Caco-2 (cell line): ENCODE measurements around the gene FAM193A. TPM values are rescaled to one million over a fixed set of nuclear protein-coding genes. Genes with fewer than 3 reads are reported as not detected.

ENCODE experiments used
- Bru-seq: library from RNA; stranded (reverse); fragments of 400-500 nt; gene quantifications from one replicate; lab custom pipeline; 2021; lab: Mats Ljungman, UMichigan
- BruChase-seq, 2 experiments: library from RNA; stranded (reverse); fragments of 400-500 nt; gene quantifications; one replicate each; lab custom pipeline; 2021; lab: Mats Ljungman, UMichigan
- BruUV-seq: library from RNA; stranded (reverse); fragments of 400-500 nt; replicated peaks from 2 replicates; lab custom pipeline; 2021; lab: Mats Ljungman, UMichigan
- CTCF ChIA-PET: fragments of 300-600 bp; sonication (Branson Sonifier 250); formaldehyde crosslinking; loops from one replicate; lab custom pipeline; 2022; ENCODE audit warnings: antibody characterized with exemption; lab: Charles Lee
- POLR2A ChIA-PET: fragments of 300-600 bp; sonication (Branson Sonifier 250); formaldehyde crosslinking; loops from one replicate; lab custom pipeline; 2022; ENCODE audit warnings: antibody characterized with exemption; lab: Charles Lee
- DNase-seq, 2 experiments: peaks; one replicate each; pipeline versions ENCODE4 v3.0.0 to v3.0.0-alpha.2; 2020 to 2022
- H3K27me3 ChIP-seq: replicated peaks from 2 replicates; pipeline ENCODE4 v1.6.0; 2011; ENCODE audit warnings: low read length; ENCODE audit not compliant: control insufficient read depth, insufficient read depth
- H3K36me3 ChIP-seq: 2 replicates; pipeline ENCODE4 v1.5.1; 2011; ENCODE audit warnings: low read length; ENCODE audit not compliant: control insufficient read depth, insufficient read depth
- H3K4me1 ChIP-seq: fragments of 250-450 bp; sonication (Bioruptor Pico); 2 replicates; pipeline ENCODE4 v1.5.1; 2020; ENCODE audit warnings: mild to moderate bottlenecking
- H3K4me3 ChIP-seq: 2 replicates; pipeline ENCODE4 v1.5.1; 2011; ENCODE audit warnings: low read depth, mild to moderate bottlenecking, control low read depth, low read length
- H3K9me3 ChIP-seq: fragments of 250-450 bp; sonication (Bioruptor Pico); 2 replicates; pipeline ENCODE4 v1.5.1; 2020; ENCODE audit warnings: mild to moderate bottlenecking, moderate library complexity
- H3K27ac Mint-ChIP-seq: one replicate; pipeline ENCODE4 v1.8.0; 2022; ENCODE audit warnings: mixed read lengths; ENCODE audit not compliant: unreplicated experiment
- H3K27me3 Mint-ChIP-seq: one replicate; pipeline ENCODE4 v1.8.0; 2022; ENCODE audit warnings: mixed read lengths; ENCODE audit not compliant: insufficient read depth, unreplicated experiment
- H3K36me3 Mint-ChIP-seq: one replicate; pipeline ENCODE4 v1.8.0; 2022; ENCODE audit warnings: mild to moderate bottlenecking, mixed read lengths; ENCODE audit not compliant: insufficient read depth, unreplicated experiment
- H3K4me1 Mint-ChIP-seq: one replicate; pipeline ENCODE4 v1.8.0; 2022; ENCODE audit warnings: low read depth, mixed read lengths; ENCODE audit not compliant: unreplicated experiment
- H3K4me3 Mint-ChIP-seq: one replicate; pipeline ENCODE4 v1.8.0; 2022; ENCODE audit warnings: mild to moderate bottlenecking, moderate library complexity, mixed read lengths; ENCODE audit not compliant: unreplicated experiment
- H3K9me3 Mint-ChIP-seq: one replicate; pipeline ENCODE4 v1.8.0; 2022; ENCODE audit warnings: mixed read lengths; ENCODE audit not compliant: unreplicated experiment
- intact Hi-C: fragments of 100-400 bp; cut with micrococcal nuclease; formaldehyde crosslinking; loops from one replicate; pipeline ENCODE4 v1.10.0; 2022; ENCODE audit not compliant: unreplicated experiment
- long read RNA-seq: library from polyadenylated mRNA; stranded (forward); transcript quantifications from one replicate; pipeline ENCODE4 v2.0.0, GENCODE V29; 2022
- total RNA-seq: library from RNA; stranded (reverse); gene quantifications from 2 replicates; pipeline ENCODE4 v1.2.3, GENCODE V29; 2022
- TF ChIP-seq, protein P1 (sequence below), 2 experiments: fragments of 200-600 bp in 1 of 2; IDR thresholded peaks; 1 replicate in 1 of 2; 2 replicates in 1 of 2; pipeline versions ENCODE4 v1.5.1 to v1.8.0; 2011 to 2022; ENCODE audit warnings: antibody characterized with exemption in 1 of 2, control low read depth in 1 of 2, inconsistent platforms in 1 of 2, low read depth in 1 of 2, low read length in 1 of 2, mild to moderate bottlenecking in 1 of 2, moderate library complexity in 1 of 2; ENCODE audit not compliant: insufficient read depth in 1 of 2, severe bottlenecking in 1 of 2, unreplicated experiment in 1 of 2

Gene FAM193A, protein sequence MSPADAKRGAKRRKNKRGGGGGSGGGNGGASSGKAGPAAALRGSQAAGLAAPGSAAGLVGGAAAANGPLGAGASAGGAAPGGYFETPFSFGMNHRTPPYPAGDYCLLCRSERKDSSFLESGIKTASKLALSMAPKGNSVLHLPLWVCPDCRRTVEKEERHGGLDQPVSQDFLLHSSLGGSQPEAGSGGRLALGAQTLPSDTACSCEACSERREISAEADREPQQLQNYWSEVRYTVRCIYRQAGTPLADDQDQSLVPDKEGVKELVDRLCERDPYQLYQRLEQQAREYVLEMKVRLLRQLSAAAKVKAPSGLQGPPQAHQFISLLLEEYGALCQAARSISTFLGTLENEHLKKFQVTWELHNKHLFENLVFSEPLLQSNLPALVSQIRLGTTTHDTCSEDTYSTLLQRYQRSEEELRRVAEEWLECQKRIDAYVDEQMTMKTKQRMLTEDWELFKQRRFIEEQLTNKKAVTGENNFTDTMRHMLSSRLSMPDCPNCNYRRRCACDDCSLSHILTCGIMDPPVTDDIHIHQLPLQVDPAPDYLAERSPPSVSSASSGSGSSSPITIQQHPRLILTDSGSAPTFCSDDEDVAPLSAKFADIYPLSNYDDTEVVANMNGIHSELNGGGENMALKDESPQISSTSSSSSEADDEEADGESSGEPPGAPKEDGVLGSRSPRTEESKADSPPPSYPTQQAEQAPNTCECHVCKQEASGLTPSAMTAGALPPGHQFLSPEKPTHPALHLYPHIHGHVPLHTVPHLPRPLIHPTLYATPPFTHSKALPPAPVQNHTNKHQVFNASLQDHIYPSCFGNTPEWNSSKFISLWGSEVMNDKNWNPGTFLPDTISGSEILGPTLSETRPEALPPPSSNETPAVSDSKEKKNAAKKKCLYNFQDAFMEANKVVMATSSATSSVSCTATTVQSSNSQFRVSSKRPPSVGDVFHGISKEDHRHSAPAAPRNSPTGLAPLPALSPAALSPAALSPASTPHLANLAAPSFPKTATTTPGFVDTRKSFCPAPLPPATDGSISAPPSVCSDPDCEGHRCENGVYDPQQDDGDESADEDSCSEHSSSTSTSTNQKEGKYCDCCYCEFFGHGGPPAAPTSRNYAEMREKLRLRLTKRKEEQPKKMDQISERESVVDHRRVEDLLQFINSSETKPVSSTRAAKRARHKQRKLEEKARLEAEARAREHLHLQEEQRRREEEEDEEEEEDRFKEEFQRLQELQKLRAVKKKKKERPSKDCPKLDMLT (N-terminal part only)
- total RNA-seq (28.7 and 31.2 TPM in 2 replicates), Bru-seq, nascent RNA (percentile 77 among the genes with signal in this experiment), BruChase-seq, experiment 1, labeled RNA remaining after a 2-hour chase (percentile 73 among the genes with signal in this experiment), BruChase-seq, experiment 2, labeled RNA remaining after a 6-hour chase (percentile 76 among the genes with signal in this experiment)
- long read RNA-seq, full-length matches to known transcripts = 2 of 16 reads
- long read RNA-seq, partial matches to known transcripts = 6 of 16 reads
- long read RNA-seq, other reads (novel, unspliced or antisense) = 8 of 16 reads

DNA sequence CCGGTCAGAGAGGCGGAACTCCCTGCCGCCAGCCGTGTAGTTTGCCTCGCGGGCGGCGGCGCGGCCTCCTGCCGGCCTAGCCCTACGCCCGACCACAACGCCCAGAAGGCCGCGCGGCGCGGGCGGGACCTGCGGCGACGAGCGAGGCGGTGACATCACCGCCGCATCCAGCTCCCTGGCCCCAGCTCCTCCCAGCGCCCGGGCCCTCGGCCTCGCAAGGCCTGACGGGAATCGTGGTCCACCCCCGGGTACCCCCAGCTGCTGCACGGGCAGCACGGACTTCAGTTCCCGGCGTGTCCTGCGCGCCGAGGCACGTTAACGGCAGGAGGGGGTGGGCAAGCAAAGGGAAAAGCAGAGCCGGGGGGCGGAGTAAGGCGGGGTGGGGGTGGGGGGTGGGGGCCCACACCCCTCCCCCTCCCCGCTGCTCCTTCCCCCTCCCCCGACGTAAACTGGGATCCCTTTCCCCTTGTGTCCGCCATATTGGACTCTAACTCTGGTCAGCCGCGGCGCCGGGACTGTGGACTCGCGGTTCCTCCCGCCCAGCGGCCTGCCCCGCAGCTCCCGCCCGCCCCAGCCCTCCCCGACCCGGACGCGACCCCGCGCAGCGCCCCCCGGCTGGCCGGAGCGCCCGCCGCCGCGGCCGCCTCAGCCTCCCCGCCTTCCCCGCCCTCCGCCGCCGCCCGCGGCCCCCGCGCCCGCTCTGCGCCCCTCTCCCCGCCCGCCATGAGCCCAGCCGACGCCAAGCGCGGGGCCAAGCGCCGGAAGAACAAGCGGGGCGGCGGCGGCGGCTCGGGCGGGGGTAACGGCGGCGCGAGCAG is at the start of gene FAM193A:
FAM193A (plus strand) TSS at position 455 of the 818 bp plus-strand sequence; CDS start at position 724, 269 bp downstream.
- POLR2A ChIA-PET = interaction anchor here (0.6 to 2.4 kb wide), 12 partner anchors 51 to 1723 kb away, joined by 3 to 22 read pairs (median 4); partner anchors contain the start of gene RNF4
- peak within 1 kb of the TSS; percentile 88 for H3K4me3 Mint-ChIP-seq
- BruUV-seq = no TSS peak
- Histone ChIP-seq H3K4me1 (no peaks in the 10 kb centered on the region), H3K4me3 (peak within 1 kb of the TSS; percentile 92), H3K9me3 (no peaks in the 10 kb centered on the region), H3K36me3 (no peaks in the 10 kb centered on the region; the same call in 1 of the 2 replicates), H3K27me3 (no peaks in the 10 kb centered on the region)
- no peaks in the 10 kb centered on the region for H3K4me1 Mint-ChIP-seq
- peak within 1 kb of the TSS; percentile 88 for H3K27ac Mint-ChIP-seq
- TF ChIP-seq, protein P1, sequence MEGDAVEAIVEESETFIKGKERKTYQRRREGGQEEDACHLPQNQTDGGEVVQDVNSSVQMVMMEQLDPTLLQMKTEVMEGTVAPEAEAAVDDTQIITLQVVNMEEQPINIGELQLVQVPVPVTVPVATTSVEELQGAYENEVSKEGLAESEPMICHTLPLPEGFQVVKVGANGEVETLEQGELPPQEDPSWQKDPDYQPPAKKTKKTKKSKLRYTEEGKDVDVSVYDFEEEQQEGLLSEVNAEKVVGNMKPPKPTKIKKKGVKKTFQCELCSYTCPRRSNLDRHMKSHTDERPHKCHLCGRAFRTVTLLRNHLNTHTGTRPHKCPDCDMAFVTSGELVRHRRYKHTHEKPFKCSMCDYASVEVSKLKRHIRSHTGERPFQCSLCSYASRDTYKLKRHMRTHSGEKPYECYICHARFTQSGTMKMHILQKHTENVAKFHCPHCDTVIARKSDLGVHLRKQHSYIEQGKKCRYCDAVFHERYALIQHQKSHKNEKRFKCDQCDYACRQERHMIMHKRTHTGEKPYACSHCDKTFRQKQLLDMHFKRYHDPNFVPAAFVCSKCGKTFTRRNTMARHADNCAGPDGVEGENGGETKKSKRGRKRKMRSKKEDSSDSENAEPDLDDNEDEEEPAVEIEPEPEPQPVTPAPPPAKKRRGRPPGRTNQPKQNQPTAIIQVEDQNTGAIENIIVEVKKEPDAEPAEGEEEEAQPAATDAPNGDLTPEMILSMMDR (IDR thresholded peaks at IDR 0.05; ENCODE audit: insufficient read depth in 1 of 2, low read depth in 1 of 2, low read length in 1 of 2, severe bottlenecking in 1 of 2, unreplicated experiment in 1 of 2) = no peak
- CTCF ChIA-PET = interaction anchor here (0.6 to 1.0 kb wide), 5 partner anchors 10 to 316 kb away, joined by 3 to 9 read pairs (median 4); no protein-coding TSS in a partner anchor
- intact Hi-C loops = loop anchor here (1.0 to 5.0 kb wide), 2 partner anchors 47 to 119 kb away; partner anchors contain the start of genes CFAP99 and ZFYVE28
- H3K9me3 Mint-ChIP-seq = no peaks in the 10 kb centered on the region
- peaks cover 6% of the 10 kb centered on the region for H3K36me3 Mint-ChIP-seq
- peak; percentile 99 for DNase-seq
- no peaks in the 10 kb centered on the region for H3K27me3 Mint-ChIP-seq

DNA sequence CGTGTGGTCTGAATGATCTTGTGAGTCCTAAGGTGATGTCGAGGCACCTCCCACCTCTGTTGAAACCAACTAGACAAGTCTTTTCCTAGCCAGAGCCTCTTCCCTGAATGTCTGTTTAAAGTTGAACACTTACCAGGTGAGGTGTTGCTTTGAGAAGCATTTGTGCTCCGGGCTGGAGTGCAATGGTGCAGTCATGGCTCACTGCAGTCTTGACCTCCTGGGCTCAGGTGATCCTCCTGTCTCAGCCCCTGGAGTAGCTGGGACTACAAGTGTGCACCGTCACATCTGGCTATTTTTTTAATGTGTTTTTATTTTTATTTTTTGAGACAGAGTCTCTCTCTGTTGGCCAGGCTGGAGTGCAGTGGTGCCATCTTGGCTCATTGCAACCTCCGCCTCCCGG is 49.5 kb upstream of the FAM193A start:
- ChIA-PET POLR2A (no interaction called here), CTCF (no interaction called here)
- no peaks in the 10 kb centered on the region for H3K4me1 ChIP-seq
- Mint-ChIP-seq H3K4me3 (no peak overlapping the region), H3K9me3 (no peaks in the 10 kb centered on the region), H3K27me3 (no peaks in the 10 kb centered on the region), H3K36me3 (peaks cover 47% of the 10 kb centered on the region), H3K27ac (no peak overlapping the region), H3K4me1 (peaks cover 21% of the 10 kb centered on the region)
- no peaks in the 10 kb centered on the region for H3K9me3 ChIP-seq
- TF ChIP-seq, protein P1 (IDR thresholded peaks at IDR 0.05; ENCODE audit: insufficient read depth in 1 of 2, low read depth in 1 of 2, low read length in 1 of 2, severe bottlenecking in 1 of 2, unreplicated experiment in 1 of 2) = no peak
- no peaks in the 10 kb centered on the region for H3K36me3 ChIP-seq
- intact Hi-C loops = no loop called here
- no peaks in the 10 kb centered on the region for H3K27me3 ChIP-seq
- BruUV-seq = no TSS peak
- DNase-seq = no peak
- H3K4me3 ChIP-seq = no peak overlapping the region
